Suppressor macrophage treated with lipopolysaccharide for 4 hours (primary cell): ENCODE results near the gene REN.

ENCODE experiments used
- DNase-seq: peaks from one replicate; pipeline ENCODE4 v3.0.0-alpha.2; 2020

Gene REN

GRCh38 chr1:204106825-204107224 is 59.3 kb downstream of the REN start:
- DNase-seq, result no peak

GRCh38 chr1:204105131-204105515 is 61.0 kb downstream of the REN start:
- no peak for DNase-seq
